Glomerular endothelial cell (primary cell): ENCODE measurements around the gene MTRR. TPM values are rescaled to one million over a fixed set of nuclear protein-coding genes. Genes with fewer than 3 reads are reported as not detected.

Source experiments
- DNase-seq: peaks from one replicate; pipeline ENCODE4 v3.0.0-alpha.2; 2011; ENCODE audit warnings: low read depth, low spot score; ENCODE audit errors: extremely low read depth
- total RNA-seq: library from RNA; depleted of rRNA; stranded (reverse); fragments of >200 nt; gene quantifications from 2 replicates; pipeline ENCODE4 v1.2.3, GENCODE V29; 2015

Gene MTRR
- total RNA-seq: 12.5 and 22.6 TPM in 2 replicates

DNA sequence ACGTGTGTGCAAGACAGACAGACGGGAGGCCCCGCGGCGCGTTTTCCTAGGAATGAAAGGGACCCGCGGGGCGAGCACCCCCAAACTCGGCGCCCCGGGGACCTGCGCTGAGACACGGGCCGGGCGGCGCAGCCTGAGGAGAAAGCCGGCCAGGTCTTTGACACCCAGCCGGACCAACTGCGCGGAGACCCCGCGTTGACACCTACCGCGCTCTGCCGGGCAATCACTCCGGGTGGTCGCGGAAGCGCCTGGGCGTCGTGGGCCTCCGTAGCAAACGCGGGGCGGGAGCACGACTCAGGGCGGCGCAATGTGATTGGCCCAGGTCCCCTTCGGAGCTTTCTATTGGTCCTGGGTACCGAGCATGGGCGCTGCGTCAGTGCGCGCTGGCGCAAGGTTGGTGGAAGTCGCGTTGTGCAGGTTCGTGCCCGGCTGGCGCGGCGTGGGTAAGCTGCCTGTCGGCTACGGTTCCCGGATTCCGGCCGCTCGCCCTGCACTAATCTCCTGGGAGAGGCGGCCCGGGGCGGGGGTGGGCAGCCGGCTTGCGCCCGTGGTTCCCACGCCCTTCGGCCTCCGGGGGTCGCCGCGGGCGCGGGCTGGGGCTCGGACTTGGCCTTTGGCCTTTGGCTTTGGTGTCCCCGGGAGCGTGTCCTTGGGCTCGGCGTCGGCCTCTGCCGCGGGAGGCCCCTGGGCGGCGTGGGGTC, at the start of gene MTRR, which contains the start of gene FASTKD3:
Gene MTRR, plus strand, starts transcription at position 376 of the 701 bp plus-strand sequence. CDS start 1,647 bp downstream, outside the sequence.
Gene FASTKD3, minus strand, starts transcription at position 259 of the 701 bp plus-strand sequence. CDS start 948 bp downstream, outside the sequence.
- DNase-seq: peak; percentile 41

DNA sequence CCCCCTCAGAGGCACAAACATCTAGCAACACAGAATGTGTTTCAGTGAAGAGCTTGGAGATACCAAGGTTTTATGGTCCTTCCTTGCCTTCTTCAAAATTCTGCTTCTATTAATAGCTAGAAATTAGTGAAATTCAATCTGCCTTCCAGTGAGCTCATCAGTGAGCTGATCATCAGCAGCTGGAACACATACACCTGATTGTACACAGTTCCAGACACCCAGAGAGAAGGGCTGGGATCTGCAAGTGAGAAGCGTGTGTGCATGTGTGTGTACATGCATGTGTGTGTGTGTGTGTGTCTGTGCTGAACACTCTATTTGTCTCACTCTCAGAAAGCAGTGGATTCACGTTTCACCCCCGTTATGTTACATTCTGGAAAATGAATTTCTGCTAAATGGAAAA, 46.5 kb upstream of the MTRR start:
- DNase-seq: no peak

DNA sequence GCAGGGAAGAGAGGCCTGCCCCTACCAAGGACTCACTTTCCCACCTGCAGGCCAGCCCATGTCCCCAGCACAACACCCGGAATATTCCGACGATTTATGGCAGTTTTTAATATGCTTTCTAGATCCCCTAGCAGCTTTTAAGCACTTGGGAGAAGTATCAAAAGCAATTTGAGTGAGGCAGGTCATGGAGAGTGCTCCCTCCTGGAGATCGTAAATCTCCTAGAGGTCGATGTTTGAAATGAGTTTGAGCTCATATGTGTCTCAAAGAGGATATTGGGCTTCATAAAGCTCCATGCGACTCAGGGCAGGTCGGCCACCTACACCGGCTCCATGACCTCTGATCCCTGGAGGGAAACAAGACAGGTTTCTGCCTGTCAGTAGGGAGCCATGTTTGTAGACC, 45.4 kb upstream of the MTRR start:
- no peak for DNase-seq

DNA sequence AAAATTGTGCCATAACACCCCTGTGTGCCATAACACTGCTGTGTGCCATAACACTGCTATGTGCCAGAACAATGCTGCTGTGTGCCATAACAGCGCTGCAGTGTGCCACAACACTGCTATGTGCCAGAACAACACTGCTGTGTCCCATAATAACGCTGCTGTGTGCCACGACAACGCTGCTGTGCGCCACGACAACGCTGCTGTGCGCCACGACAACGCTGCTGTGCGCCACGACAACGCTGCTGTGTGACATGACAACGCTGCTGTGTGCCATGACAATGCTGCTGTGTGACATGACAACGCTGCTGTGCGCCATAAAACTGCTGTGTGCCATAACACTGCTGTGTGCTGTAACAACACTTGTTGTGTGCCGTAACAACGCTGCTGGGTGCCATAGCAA, 44.0 kb upstream of the MTRR start:
- no peak for DNase-seq

DNA sequence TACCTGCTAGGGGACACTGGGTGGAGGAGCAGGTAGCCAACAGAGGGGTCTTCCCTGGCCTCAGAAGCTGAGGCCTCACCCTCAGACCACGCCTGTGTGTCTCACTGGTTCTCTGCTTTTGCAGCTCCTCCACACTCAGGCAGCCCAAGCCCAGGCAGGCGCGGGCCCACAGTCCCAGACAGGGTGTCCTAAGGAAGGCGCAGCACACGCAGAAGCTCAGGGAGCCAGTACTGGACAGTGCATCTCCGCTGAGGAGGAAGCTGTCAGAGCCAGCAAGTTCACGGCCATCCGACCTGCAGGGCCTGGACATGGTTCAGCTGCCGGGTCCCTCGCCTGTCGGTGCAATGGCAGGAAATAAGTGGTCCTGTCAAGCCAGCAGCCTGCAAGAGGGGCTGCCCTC, 43.3 kb upstream of the MTRR start:
- DNase-seq: no peak

DNA sequence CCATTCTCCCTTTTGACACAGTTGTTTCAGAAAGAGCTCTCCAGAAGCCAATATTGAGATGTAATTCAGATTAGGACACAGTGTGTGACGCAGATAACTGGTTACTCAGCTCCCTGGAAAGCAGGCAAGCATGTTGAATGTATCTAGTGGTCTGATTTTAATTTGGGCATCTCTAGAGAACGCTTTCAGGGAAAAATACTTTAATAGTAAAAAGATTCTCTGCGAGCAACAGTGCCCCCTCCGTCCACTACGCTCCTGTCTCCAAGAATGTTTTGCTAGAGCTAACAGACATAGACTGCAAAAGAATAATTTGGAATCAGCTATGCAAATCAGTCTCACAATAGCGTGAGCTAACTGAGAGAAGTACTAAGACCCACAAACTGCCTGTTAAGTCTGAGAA, 41.3 kb upstream of the MTRR start:
- no peak for DNase-seq

DNA sequence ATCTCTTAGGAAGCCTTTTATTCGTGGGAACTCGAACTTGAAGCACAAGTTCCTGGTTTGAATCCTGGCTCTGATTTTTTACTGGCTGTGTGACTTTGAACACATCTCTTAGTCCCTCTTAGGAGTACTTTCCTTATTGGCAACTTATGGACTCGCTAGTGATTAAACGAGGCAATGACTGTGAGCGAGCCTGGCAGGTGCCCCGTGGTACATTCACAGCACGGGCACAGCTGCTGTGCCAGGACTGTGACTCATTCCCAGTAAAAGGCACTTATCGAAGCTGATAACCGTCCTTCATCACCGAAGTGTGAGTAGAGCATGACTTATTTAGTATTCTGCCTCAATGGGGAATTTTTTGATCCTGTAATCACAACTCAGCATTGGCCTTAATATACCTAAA, 40.7 kb upstream of the MTRR start:
- DNase-seq: no peak

DNA sequence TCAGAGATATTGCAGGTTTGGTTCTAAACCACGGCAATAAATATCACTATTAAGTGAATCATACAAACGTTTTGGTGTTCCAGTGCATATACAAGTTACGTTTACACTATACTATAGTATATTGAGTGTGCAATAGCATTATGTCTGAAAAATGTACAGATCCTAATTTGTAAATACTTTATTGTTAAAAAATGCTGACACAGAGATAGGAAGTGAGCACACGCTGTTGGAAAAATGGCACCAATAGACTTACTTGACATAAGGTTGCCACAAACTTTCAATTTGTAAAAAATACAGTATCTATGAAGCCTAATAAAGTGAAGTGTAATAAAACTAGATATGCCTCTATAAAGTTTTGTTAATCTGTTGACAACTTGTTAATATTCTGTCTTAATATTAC, 34.0 kb upstream of the MTRR start:
- no peak for DNase-seq

DNA sequence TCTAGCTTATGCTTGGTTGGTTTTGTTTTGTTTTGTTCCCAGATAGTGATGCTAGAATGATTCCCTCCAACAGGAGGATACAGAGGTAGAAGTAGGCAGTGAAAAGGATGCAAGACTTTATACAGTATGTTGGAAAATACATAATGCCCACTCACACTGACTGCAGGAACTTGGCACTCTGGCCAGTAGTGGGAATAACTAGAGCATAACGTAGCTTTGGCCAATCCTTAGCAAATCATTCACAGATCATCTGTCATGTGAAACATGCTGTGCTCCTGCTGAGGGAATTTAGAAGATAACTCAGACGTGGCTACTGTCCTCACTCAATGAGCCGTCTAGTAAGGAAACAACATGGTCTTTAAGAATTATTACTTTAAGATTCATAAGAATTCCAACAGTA, 31.5 kb upstream of the MTRR start:
- no peak for DNase-seq

DNA sequence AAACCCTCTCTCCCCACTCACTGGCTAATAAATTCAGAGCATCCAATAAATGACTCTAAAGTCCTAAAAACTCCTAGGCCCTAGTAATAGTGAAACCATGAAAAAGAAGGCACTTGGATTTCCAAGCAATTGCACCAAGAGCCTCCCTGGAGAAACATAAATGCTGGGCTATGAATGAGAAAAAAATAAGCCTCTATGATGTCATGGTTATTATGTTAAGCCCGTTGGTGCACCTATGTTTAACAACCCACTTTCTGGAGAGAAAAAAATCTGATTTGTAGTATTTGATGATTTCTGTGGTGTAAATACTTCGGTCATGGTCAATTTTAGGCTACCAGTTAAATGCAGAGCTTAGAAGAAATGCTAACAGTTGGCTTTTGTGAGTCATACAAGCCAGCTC, 26.4 kb upstream of the MTRR start:
- DNase-seq: no peak

DNA sequence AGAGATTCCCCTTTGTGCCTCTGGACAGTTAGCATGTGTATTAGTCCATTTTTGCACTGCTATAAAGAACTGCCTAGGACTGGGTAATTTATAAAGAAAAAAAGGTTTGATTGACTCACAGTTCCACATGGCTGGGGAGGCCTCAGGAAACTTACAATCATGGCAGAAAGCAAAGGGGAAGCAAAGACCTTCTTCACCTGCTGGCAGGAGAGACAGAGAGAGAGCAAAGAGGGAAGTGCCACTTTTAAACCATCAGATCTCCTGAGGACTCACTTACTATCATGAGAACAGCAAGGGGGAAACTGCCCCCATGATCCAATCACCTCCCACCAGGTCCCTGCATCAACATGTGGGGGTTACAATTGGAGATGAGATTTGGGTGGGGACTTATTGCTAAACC, 24.0 kb upstream of the MTRR start:
- DNase-seq: no peak

DNA sequence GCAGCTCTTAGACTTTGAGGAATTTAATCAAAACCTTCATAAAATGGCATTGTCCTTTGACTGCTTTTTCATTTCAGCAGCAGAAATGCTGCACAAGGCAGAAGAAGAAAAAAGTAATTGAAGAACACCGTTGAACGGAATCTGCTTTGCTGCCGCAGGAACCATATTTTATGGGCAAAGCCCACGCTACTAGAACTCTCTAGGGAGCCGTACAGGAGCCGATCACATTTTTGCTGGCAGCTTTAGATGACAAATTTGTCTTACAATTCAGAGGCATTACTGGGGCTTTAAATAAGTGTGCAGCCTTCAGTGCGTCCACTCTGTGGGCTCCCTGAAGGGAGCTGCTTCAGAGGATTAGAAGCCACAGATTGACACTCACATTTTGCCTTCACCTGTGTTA, 23.4 kb upstream of the MTRR start:
- DNase-seq: no peak

DNA sequence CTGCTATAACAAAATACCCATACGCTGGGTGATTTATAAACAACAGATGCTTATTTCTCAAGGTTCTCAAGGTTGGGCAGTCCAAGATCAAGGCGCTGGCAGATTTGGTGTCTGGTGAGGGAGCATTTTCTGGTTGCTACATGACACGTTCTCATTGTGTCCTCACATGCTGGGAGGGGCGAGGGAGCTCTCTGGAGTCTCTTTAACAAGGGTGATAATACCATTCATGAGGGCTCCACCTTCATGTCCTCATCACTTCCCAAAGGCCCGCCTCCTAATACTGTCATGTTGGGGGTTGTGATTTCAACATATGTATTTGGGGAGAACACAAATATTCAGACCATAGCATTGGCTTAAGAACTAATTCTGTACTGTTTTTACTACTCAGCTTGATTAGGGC, 22.6 kb upstream of the MTRR start:
- no peak for DNase-seq

DNA sequence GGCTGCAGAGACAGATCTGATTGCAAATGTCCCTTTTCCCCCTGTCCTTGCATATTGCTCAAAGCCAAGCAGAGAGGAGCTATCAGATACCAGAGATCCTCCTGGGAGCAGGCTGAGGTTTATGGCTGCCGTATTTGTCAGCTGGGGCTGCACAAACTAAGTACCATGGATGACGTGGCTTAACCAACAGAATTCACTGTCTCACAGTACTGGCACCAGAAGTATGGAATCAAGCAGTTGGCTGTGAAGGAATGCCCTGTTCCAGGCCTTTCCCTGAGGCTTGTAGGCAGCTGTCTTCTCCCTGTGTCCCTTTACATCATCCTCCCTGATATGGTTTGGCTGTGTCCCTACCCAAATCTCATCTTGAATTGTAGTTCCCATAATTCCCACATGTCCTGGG, 20.7 kb upstream of the MTRR start:
- DNase-seq: no peak

DNA sequence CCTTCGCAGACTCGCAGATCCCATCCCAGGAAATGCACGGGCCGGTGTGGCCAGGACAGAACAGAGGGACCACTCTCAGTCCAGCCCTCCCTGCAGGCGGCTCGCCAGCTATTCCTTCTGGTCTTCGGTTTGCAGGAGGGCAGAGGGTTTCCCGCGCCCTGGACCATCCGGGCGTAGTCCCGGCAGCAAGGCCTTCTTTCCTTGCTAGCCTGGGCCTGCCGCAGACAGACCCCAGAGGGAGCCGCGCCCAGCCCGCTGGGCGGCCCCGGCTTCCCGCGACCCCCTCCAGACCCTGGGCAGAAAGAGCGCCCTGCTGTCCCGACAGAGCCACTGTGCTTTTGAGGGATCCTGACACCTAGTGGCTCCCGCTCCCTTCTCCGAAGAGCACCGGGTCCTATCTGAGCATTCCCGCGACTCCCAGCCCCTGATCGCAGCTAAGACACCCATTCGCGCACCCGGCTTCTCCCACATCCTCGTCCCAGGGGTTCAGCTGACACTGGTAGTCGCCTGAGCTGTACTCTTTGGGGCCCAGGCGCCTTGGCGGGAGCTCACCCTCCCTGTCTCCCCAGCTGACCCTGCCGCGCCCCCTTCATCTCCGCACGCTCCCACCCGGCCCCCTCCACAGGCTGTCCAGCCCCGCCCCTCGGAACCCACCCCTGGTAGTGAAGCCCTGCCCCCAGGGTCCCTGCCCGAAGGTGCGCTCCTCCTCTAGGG, 19.1 kb upstream of the MTRR start:
- DNase-seq: no peak

DNA sequence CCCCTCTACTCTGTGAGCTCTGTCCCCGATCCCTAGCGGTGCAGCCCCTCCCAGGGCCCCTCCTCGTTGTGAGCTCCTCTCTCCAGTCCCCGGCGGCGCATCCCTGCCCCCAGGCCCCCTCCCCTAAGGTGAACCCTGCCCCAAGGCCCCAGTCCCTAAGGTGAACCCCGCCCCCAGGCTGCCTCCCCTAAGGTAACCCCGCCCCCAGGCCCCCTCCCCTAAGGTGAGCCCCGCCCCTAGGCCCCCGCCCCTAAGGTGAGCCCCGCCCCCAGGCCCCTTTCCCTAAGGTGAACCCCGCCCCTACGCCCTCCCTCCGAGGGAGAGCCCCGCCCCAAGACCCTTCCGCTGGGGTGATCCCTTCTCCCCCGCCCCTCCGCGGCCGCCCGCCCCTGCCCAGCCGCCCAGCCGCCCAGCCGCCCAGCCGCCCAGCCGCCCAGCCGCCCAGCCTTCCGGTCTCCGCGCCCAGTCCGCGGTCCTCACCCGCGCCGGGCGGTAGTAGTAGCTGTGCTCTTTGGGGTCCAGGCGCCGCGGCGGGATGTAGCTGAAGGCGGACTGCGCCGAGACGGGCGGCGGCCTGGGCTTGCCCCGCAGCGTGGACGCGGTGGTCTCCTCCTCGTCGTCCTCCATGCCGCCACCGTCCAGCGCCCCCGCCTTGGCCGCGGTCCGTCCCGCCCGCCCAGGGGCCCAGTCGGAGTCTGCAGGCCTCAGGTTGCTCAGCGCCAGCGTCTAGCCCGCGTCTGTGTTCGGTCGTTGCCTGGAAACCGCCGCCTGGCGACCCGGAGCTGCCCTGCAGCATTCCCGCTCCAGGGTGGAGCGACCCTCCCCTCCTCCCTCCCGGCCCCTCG, 18.3 kb upstream of the MTRR start, which contains the start of gene CFAP90:
Gene CFAP90, minus strand, starts transcription at position 739 of the 845 bp plus-strand sequence. Its CDS starts 112 bp downstream, at position 627.
- no peak for DNase-seq

DNA sequence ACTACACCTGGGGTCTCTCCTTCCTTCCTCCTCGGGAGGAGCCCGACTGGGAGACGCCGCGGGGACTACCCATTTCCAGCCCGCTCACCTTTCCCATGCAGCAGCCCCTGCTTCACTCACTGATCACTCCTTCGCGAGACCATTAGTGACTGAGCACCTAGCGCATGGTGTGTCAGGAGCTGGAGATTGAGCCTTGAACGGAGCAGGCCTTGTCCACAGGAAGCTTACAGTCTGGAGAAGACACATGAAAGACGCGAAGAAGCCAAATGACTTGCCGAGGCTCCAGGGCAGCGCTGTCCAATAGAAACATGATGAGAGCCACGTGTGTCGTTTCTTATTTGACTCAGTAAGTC, 17.7 kb upstream of the MTRR start:
- no peak for DNase-seq

DNA sequence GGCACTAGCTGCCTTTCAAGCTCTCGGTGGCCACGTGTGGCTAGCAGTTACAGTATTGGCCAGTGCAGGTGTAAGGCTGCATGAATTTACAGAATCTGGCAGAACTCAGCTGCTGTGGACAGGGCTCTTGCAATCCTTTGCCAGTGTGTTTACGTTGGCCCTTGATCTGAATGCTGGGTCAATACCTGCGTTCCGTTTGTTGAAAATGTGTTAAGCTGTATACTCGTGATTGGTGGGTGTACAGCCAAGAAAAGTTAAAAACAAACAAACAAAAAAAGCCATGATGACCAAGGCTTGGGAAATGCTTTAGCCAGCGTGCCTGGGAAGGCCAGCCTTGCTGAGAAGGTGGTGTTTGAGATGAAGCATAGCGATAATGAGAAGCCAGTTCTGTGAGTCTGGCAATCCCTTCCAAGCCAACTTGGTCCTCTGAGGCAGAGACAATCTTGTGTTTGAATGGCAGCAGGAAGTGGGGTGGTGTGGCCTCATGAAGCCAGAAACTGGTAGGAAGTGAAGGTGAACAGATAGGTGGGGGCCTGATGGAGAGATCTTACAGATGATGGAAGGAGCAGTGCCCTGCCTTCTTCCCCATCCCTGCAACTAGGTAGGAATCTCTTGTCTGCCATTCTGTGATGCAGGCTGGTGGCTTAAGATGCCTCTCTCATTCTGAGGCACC, 17.2 kb upstream of the MTRR start:
- no peak for DNase-seq

DNA sequence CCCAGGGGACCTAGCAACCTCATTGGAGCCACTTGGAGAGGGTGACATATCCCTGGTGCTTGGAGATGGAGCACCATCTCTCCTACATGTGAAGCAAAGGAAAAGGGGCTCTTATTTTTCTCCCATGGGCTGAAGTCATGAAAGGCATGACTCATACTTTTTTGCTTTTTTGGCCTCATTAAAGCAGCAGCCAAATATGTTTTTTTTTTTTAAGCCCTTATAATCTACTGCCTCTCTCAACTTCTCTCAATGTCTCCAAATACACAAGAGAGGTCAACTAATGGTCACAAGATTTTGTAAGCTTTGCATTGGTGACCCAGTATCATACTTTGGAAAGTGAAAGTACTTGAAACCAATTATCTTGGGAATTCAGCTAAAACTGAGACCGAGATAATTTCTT, 16.4 kb upstream of the MTRR start:
- no peak for DNase-seq

DNA sequence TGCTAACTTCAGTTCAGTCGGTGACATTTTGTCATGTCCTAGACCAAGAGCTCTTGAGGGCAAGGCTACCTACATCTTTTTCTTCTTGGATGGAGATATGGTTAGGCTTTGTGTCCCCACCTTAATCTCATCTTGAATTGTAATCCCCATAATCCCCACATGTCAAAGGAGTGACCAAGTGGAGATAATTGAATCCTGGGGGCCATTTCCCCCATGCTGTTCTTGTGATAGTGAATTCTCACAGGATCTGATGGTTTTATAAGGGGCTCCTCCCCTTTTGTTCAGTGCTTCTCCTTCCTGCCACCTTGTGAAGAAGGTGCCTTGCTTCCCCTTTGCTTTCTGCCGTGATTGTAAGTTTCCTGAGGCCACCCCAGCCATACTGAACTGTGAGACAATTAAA, 16.0 kb upstream of the MTRR start:
- no peak for DNase-seq

DNA sequence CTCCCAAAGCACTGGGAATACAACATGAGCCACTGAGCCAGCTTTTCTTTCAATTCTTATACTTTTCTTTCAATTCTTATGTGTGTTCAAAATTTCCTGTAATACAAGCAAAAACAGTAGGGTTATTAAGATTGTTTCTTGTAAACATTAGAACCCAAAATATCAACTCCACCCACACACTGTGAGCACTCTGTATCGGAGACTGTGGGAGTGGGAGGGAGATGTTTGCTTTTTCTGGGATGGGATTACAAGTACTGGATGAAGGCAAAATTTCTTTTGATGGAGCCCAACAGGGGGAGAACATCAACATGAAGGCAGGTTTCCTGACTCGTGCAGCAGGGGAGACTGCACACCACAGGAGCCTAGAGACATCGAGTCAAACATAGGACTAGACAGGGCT, 13.3 kb upstream of the MTRR start:
- no peak for DNase-seq
